GM12878 (cell line): Measurements from ENCODE around the gene NEGR1. TPM values are rescaled to one million over a fixed set of nuclear protein-coding genes. Genes with fewer than 3 reads are reported as not detected.

ENCODE experiments used
- ATAC-seq: fragments of 200-7000 bp; cut with Tn5 transposase; 3 replicates; pipeline ENCODE4 v1.9.1; 2020; ENCODE audit warnings: mild to moderate bottlenecking, moderate library complexity
- BruUV-seq: library from RNA; stranded (reverse); fragments of 400-500 nt; replicated peaks from 2 replicates; lab custom pipeline; 2021; lab: Mats Ljungman, UMichigan
- CTCF ChIA-PET: fragments of 300-600 bp; sonication (Branson Sonifier 250); formaldehyde crosslinking; extraction: SDS; loops from one replicate; lab custom pipeline; 2021; ENCODE audit warnings: inconsistent platforms; lab: Yijun Ruan, JAX
- POLR2A ChIA-PET: fragments of 350-600 bp; formaldehyde crosslinking; extraction: SDS; loops from one replicate; lab custom pipeline; 2021; ENCODE audit warnings: inconsistent platforms; lab: Charles Lee
- RAD21 ChIA-PET: fragments of 300-600 bp; sonication (Branson Sonifier 250); formaldehyde crosslinking; loops from one replicate; lab custom pipeline; 2023; ENCODE audit warnings: antibody characterized with exemption; ENCODE audit not compliant: unreplicated experiment; lab: Charles Lee
- SMC1A ChIA-PET: fragments of 300-600 bp; sonication (Branson Sonifier 250); formaldehyde crosslinking; loops from one replicate; lab custom pipeline; 2023; ENCODE audit not compliant: unreplicated experiment, uncharacterized antibody; lab: Charles Lee
- DNase-seq: peaks from one replicate; pipeline ENCODE4 v3.0.0-alpha.2; 2011; ENCODE audit warnings: low read depth, low spot score
- FAIRE-seq: peaks from 3 replicates; lab custom pipeline; 2011; peaks lifted over from hg19 to GRCh38; lab: Jason Lieb, UNC
- H2AFZ ChIP-seq: 2 replicates; pipeline ENCODE4 v1.6.0; 2011; ENCODE audit warnings: low read depth, low read length, control low read depth; ENCODE audit not compliant: control insufficient read depth
- H3K27ac ChIP-seq: 2 replicates; pipeline ENCODE4 v1.5.1; 2011; ENCODE audit warnings: control low read depth; ENCODE audit not compliant: control insufficient read depth, insufficient read depth
- H3K27me3 ChIP-seq, 2 experiments: replicated peaks in 1 of 2; 2 replicates each; pipeline versions ENCODE4 v1.6.0 to v1.6.1; 2011; ENCODE audit warnings: low read length in 1 of 2; ENCODE audit not compliant: control insufficient read depth in 2 of 2, insufficient read depth in 2 of 2
- H3K36me3 ChIP-seq, 2 experiments: 2 replicates each; pipeline ENCODE4 v1.5.1; 2011; ENCODE audit warnings: low read length in 1 of 2; ENCODE audit not compliant: control insufficient read depth in 2 of 2, insufficient read depth in 2 of 2
- H3K4me1 ChIP-seq: 2 replicates; pipeline ENCODE4 v1.6.1; 2011; ENCODE audit warnings: mild to moderate bottlenecking, low read length, moderate library complexity, mixed read lengths; ENCODE audit not compliant: control insufficient read depth, insufficient read depth
- H3K4me2 ChIP-seq: 2 replicates; pipeline ENCODE4 v1.6.0; 2011; ENCODE audit warnings: control low read depth; ENCODE audit not compliant: control insufficient read depth, insufficient read depth
- H3K4me3 ChIP-seq: fragments of 200-600 bp; sonication (generic); 2 replicates; pipeline ENCODE4 v1.5.1; 2016
- H3K79me2 ChIP-seq: 2 replicates; pipeline ENCODE4 v1.6.0; 2011; ENCODE audit warnings: low read length; ENCODE audit not compliant: control insufficient read depth, insufficient read depth
- H3K9ac ChIP-seq: 2 replicates; pipeline ENCODE4 v1.8.0; 2011; ENCODE audit warnings: low read length, control low read depth, mixed read lengths; ENCODE audit not compliant: control insufficient read depth, insufficient read depth
- H3K9me3 ChIP-seq: replicated peaks from 3 replicates; pipeline ENCODE4 v1.5.1; 2011; ENCODE audit warnings: mild to moderate bottlenecking, low read length; ENCODE audit not compliant: control insufficient read depth, insufficient read depth
- H4K20me1 ChIP-seq: 2 replicates; pipeline ENCODE4 v1.6.0; 2011; ENCODE audit not compliant: control insufficient read depth, insufficient read depth
- IKZF2 ChIP-seq, 2 experiments: fragments of 450-650 bp; IDR thresholded peaks; 2 replicates each; pipeline ENCODE4 v1.6.1; 2017; ENCODE audit warnings: mild to moderate bottlenecking in 2 of 2, moderate library complexity in 2 of 2
- IRF4 ChIP-seq: IDR thresholded peaks from 2 replicates; pipeline ENCODE4 v1.6.1; 2011; ENCODE audit warnings: low read depth, low read length
- KDM1A ChIP-seq: fragments of 200-600 bp; sonication (generic); IDR thresholded peaks from 2 replicates; pipeline ENCODE4 v1.6.1; 2016; ENCODE audit warnings: borderline replicate concordance
- POLR2A ChIP-seq: IDR thresholded peaks from 2 replicates; pipeline ENCODE4 v1.6.1; 2011; ENCODE audit warnings: low read depth, mild to moderate bottlenecking, low read length
- POLR2AphosphoS2 ChIP-seq: IDR thresholded peaks from 2 replicates; pipeline ENCODE4 v1.6.1; 2011; ENCODE audit warnings: low read depth, mild to moderate bottlenecking, low read length, improper control_type of control experiment, moderate library complexity
- RB1 ChIP-seq: fragments of 450-650 bp; formaldehyde crosslinking; IDR thresholded peaks from 2 replicates; pipeline ENCODE4 v1.6.1; 2017; ENCODE audit warnings: mild to moderate bottlenecking, borderline replicate concordance
- SIN3A ChIP-seq: IDR thresholded peaks from 2 replicates; pipeline ENCODE4 v1.6.1; 2012; ENCODE audit warnings: low read depth, low read length, improper control_type of control experiment
- SMAD1 ChIP-seq: fragments of 450-650 bp; IDR thresholded peaks from 2 replicates; pipeline ENCODE4 v1.6.1; 2018; ENCODE audit warnings: mild to moderate bottlenecking, low read depth; ENCODE audit not compliant: partially characterized antibody
- TCF12 ChIP-seq: IDR thresholded peaks from 2 replicates; pipeline ENCODE4 v1.6.1; 2011; ENCODE audit warnings: low read depth, mild to moderate bottlenecking, low read length
- TCF3 ChIP-seq: IDR thresholded peaks from 2 replicates; pipeline ENCODE4 v1.6.1; 2012; ENCODE audit warnings: low read depth, mild to moderate bottlenecking, low read length, borderline replicate concordance; ENCODE audit not compliant: insufficient read depth
- YBX1 ChIP-seq: fragments of 450-650 bp; IDR thresholded peaks from 2 replicates; pipeline ENCODE4 v1.6.1; 2016; ENCODE audit warnings: antibody characterized with exemption
- ZNF622 ChIP-seq: fragments of 450-650 bp; IDR thresholded peaks from 2 replicates; pipeline ENCODE4 v1.6.1; 2017; ENCODE audit warnings: mild to moderate bottlenecking, inconsistent platforms
- WGBS: methylation state at CpG from one replicate; pipeline ENCODE4 v1.1.6; 2016; ENCODE audit warnings: low lambda C conversion rate; ENCODE audit not compliant: insufficient replicate concordance, insufficient coverage; ENCODE audit errors: missing lambda C conversion rate; 5-methylcytosine and 5-hydroxymethylcytosine counted together
- in situ Hi-C: fragments of 300-500 bp; cut with MboI; formaldehyde crosslinking; loops from 9 replicates; pipeline ENCODE4 v1.14.3; 2018; ENCODE audit warnings: mixed read lengths
- intact Hi-C: fragments of 100-400 bp; cut with micrococcal nuclease; formaldehyde crosslinking; loops from one replicate; pipeline ENCODE4 v1.14.2; 2022; ENCODE audit not compliant: unreplicated experiment
- polyA plus RNA-seq, 11 experiments: library from polyadenylated mRNA; depleted of rRNA in 4 of 11; unstranded in 6 of 11; stranded (reverse) in 5 of 11; fragments of >200 nt; fragmentation: Nextera tagmentation in 4 of 11; fragmentation: Illumina TruSeq in 1 of 11; extraction: Ambion mirVana in 4 of 11; extraction: Trizol in 1 of 11; gene quantifications; 1 replicate in 1 of 11; 2 replicates in 10 of 11; pipeline versions ENCODE4 v1.2.1 to v1.2.3, GENCODE V29; 2011 to 2016; ENCODE audit warnings: inconsistent platforms in 2 of 11, missing spikeins in 2 of 11, low read depth in 1 of 11
- total RNA-seq, 4 experiments: library from RNA; depleted of rRNA in 3 of 4; stranded (reverse); fragments of >200 nt in 3 of 4; fragmentation: Illumina TruSeq in 1 of 4; extraction: Trizol in 1 of 4; gene quantifications; 2 replicates each; pipeline versions ENCODE4 v1.2.1 to v1.2.3, GENCODE V29; 2013 to 2021
- TF ChIP-seq, protein P1 (sequence below): fragments of 150-350 bp; IDR thresholded peaks from 2 replicates; pipeline ENCODE4 v1.6.1; 2014; ENCODE audit warnings: mild to moderate bottlenecking, low read depth, low read length
- TF ChIP-seq, protein P2 (sequence below): fragments of 450-650 bp; IDR thresholded peaks from 2 replicates; pipeline ENCODE4 v1.6.1; 2017; ENCODE audit warnings: low read depth, mild to moderate bottlenecking, moderate library complexity
- TF ChIP-seq, protein P3 (sequence below): IDR thresholded peaks from 2 replicates; pipeline ENCODE4 v1.6.1; 2011; ENCODE audit warnings: low read depth, low read length, improper control_type of control experiment, borderline replicate concordance
- TF ChIP-seq, protein P4 (sequence below): IDR thresholded peaks from 2 replicates; pipeline ENCODE4 v1.6.1; 2012; ENCODE audit warnings: low read length, inconsistent platforms

Gene NEGR1
- total and polyA plus RNA-seq, 10 of the 15 experiments (the other 5 are each of a cell fraction or from before 2014, with no cell fraction given), result under 0.01 to 0.03 (median 0.01) TPM; not detected in 7

DNA sequence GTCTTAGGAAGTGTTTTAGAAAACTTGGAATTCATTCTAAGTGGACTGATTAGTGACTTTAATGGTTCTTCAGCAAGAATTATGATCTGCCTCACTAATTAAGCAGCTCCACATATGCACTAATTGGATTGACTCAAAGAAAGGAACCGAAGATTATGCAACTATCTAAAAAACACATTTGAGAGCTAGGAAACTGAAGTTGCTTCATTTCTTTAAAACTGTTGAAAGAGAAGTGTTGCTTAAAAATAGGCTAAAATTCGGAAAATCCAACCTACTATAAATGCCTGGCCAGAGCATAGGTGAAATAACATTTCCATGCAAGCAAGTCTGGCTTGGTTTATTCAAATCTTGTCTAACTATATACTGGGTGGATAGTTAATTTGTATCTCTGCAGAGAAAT, 698.6 kb downstream of the NEGR1 start:
- peak; percentile 18 for FAIRE-seq
- Histone ChIP-seq H3K79me2 (no peaks in the 10 kb centered on the region), H3K4me1 (no peaks in the 10 kb centered on the region; the same call in 1 of the 2 replicates), H2AFZ (no peak overlapping the region), H3K27me3 (no peaks in the 10 kb centered on the region), H3K4me3 (no peak overlapping the region), H3K27ac (no peak overlapping the region), H3K9ac (no peak overlapping the region), H3K9me3 (no peaks in the 10 kb centered on the region), H4K20me1 (no peaks in the 10 kb centered on the region), H3K36me3 (no peaks in the 10 kb centered on the region), H3K4me2 (no peak overlapping the region)
- no peak for TF ChIP-seq ZNF622
- TF ChIP-seq IRF4, result no peak
- TF ChIP-seq, protein P1, sequence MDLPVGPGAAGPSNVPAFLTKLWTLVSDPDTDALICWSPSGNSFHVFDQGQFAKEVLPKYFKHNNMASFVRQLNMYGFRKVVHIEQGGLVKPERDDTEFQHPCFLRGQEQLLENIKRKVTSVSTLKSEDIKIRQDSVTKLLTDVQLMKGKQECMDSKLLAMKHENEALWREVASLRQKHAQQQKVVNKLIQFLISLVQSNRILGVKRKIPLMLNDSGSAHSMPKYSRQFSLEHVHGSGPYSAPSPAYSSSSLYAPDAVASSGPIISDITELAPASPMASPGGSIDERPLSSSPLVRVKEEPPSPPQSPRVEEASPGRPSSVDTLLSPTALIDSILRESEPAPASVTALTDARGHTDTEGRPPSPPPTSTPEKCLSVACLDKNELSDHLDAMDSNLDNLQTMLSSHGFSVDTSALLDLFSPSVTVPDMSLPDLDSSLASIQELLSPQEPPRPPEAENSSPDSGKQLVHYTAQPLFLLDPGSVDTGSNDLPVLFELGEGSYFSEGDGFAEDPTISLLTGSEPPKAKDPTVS, result no peak
- TF ChIP-seq POLR2A, result no peak
- TF ChIP-seq IKZF2 (IDR thresholded peaks at IDR 0.05), result no peak
- no peak for TF ChIP-seq TCF12
- TF ChIP-seq, protein P2, sequence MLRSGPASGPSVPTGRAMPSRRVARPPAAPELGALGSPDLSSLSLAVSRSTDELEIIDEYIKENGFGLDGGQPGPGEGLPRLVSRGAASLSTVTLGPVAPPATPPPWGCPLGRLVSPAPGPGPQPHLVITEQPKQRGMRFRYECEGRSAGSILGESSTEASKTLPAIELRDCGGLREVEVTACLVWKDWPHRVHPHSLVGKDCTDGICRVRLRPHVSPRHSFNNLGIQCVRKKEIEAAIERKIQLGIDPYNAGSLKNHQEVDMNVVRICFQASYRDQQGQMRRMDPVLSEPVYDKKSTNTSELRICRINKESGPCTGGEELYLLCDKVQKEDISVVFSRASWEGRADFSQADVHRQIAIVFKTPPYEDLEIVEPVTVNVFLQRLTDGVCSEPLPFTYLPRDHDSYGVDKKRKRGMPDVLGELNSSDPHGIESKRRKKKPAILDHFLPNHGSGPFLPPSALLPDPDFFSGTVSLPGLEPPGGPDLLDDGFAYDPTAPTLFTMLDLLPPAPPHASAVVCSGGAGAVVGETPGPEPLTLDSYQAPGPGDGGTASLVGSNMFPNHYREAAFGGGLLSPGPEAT, result no peak
- TF ChIP-seq, protein P3, sequence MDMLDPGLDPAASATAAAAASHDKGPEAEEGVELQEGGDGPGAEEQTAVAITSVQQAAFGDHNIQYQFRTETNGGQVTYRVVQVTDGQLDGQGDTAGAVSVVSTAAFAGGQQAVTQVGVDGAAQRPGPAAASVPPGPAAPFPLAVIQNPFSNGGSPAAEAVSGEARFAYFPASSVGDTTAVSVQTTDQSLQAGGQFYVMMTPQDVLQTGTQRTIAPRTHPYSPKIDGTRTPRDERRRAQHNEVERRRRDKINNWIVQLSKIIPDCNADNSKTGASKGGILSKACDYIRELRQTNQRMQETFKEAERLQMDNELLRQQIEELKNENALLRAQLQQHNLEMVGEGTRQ, result no peak
- TF ChIP-seq, protein P4, sequence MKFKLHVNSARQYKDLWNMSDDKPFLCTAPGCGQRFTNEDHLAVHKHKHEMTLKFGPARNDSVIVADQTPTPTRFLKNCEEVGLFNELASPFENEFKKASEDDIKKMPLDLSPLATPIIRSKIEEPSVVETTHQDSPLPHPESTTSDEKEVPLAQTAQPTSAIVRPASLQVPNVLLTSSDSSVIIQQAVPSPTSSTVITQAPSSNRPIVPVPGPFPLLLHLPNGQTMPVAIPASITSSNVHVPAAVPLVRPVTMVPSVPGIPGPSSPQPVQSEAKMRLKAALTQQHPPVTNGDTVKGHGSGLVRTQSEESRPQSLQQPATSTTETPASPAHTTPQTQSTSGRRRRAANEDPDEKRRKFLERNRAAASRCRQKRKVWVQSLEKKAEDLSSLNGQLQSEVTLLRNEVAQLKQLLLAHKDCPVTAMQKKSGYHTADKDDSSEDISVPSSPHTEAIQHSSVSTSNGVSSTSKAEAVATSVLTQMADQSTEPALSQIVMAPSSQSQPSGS, result no peak
- no peak for TF ChIP-seq TCF3
- TF ChIP-seq YBX1, result no peak
- TF ChIP-seq SIN3A, result no peak
- no peak for TF ChIP-seq SMAD1
- TF ChIP-seq KDM1A, result no peak
- no peak for TF ChIP-seq RB1
- TF ChIP-seq POLR2AphosphoS2, result no peak
- POLR2A ChIA-PET, result interaction anchor here (1.1 kb wide), 1 partner anchor 11 kb away, joined by 3 read pairs; no protein-coding TSS in a partner anchor
- intact Hi-C loops, result no loop called here
- DNase-seq, result no peak
- 0% methylated on average over 2 of the region's 2 CpGs for WGBS
- BruUV-seq, result no TSS peak
- in situ Hi-C loops, result loop anchor here (25.0 kb wide), 1 partner anchor 454 kb away; no protein-coding TSS in a partner anchor
- SMC1A ChIA-PET, result no interaction called here
- RAD21 ChIA-PET, result no interaction called here
- CTCF ChIA-PET, result no interaction called here
- no peak for ATAC-seq
